Muscle of back (tissue), 13 donors: ENCODE results near the gene ZNF768. TPM values are rescaled to one million over a fixed set of nuclear protein-coding genes. Genes with fewer than 3 reads are reported as not detected.

Experiments used
- DNase-seq, 3 donors: peaks; one replicate each; pipeline versions ENCODE4 v3.0.0 to v3.0.0-alpha.2; 2013
- long read RNA-seq, 9 donors: transcript quantifications; one replicate each; lab custom pipeline, GENCODE V29; 2026
- polyA plus RNA-seq, 10 donors: library from polyadenylated mRNA; unstranded; fragments of 120-200 nt; gene quantifications; one replicate each; pipeline ENCODE4 v1.2.1, GENCODE V29; 2013; ENCODE audit not compliant: insufficient read length in 10 of 10

Gene ZNF768
- polyA plus RNA-seq = 10 to 100 TPM; 22.7 to 31.9 (median 25.3) TPM
- long read RNA-seq, donor 1, partial matches to known transcripts = 13 of 18 reads
- long read RNA-seq, donor 1, other reads (novel, unspliced or antisense) = 0 of 18 reads
- long read RNA-seq, donor 2, transcript ZNF768-201 (2 exons, 2,315 nt) = major isoform, 10 of 10 reads
- long read RNA-seq, donor 2, partial matches to known transcripts = 0 of 10 reads
- long read RNA-seq, donor 2, other reads (novel, unspliced or antisense) = 0 of 10 reads
- long read RNA-seq, donor 3 = 0 reads
- long read RNA-seq, donor 4, transcript ZNF768-201 (2 exons, 2,315 nt) = major isoform, 8 of 8 reads
- long read RNA-seq, donor 4, partial matches to known transcripts = 0 of 8 reads
- long read RNA-seq, donor 4, other reads (novel, unspliced or antisense) = 0 of 8 reads
- long read RNA-seq, donor 5, transcript ZNF768-201 (2 exons, 2,315 nt) = major isoform, 17 of 18 reads
- long read RNA-seq, donor 5, partial matches to known transcripts = 0 of 18 reads
- long read RNA-seq, donor 5, other reads (novel, unspliced or antisense) = 0 of 18 reads
- long read RNA-seq, donor 6, transcript ZNF768-201 (2 exons, 2,315 nt) = major isoform, 9 of 9 reads
- long read RNA-seq, donor 6, partial matches to known transcripts = 0 of 9 reads
- long read RNA-seq, donor 6, other reads (novel, unspliced or antisense) = 0 of 9 reads
- long read RNA-seq, donor 7, transcript ZNF768-201 (2 exons, 2,315 nt) = major isoform, 5 of 5 reads
- long read RNA-seq, donor 7, partial matches to known transcripts = 0 of 5 reads
- long read RNA-seq, donor 7, other reads (novel, unspliced or antisense) = 0 of 5 reads
- long read RNA-seq, donor 8, transcript ZNF768-201 (2 exons, 2,315 nt) = major isoform, 8 of 9 reads
- long read RNA-seq, donor 8, partial matches to known transcripts = 0 of 9 reads
- long read RNA-seq, donor 8, other reads (novel, unspliced or antisense) = 0 of 9 reads
- long read RNA-seq, donor 9, partial matches to known transcripts = 0 of 4 reads
- long read RNA-seq, donor 9, other reads (novel, unspliced or antisense) = 0 of 4 reads

- DNase-seq = peak in 1 of 3 donors; percentile 54
Observed at GRCh38 chr16:30526137-30526822, at the start of gene ZNF768. Gene ZNF768, minus strand, starts transcription at chr16:30526566. Its CDS starts 153 bp downstream, at chr16:30526413.

GRCh38 chr16:30574678-30575077 lies 48.3 kb upstream of the ZNF768 start:
- DNase-seq = no peak

- peak; percentile 96 to 98 (median 98) for DNase-seq
Observed at GRCh38 chr16:30571445-30572322, 45.3 kb upstream of the ZNF768 start, which contains the start of gene ZNF688. Gene ZNF688, minus strand, starts transcription at chr16:30571714. Its CDS starts 85 bp downstream, at chr16:30571629.

- peak in 2 of 3 donors; percentile 43 to 84 for DNase-seq
Observed at GRCh38 chr16:30570636-30571444, 44.5 kb upstream of the ZNF768 start.

- DNase-seq = peak in 1 of 3 donors; percentile 40
Observed at GRCh38 chr16:30569746-30570635, 43.6 kb upstream of the ZNF768 start.

GRCh38 chr16:30569281-30569680 lies 42.9 kb upstream of the ZNF768 start:
- DNase-seq = no peak

- no peak for DNase-seq
Observed at GRCh38 chr16:30567991-30568638, 41.7 kb upstream of the ZNF768 start.

GRCh38 chr16:30567160-30567990 lies 41.0 kb upstream of the ZNF768 start:
- no peak for DNase-seq

GRCh38 chr16:30566531-30566930 lies 40.2 kb upstream of the ZNF768 start:
- no peak for DNase-seq

- DNase-seq = no peak
Observed at GRCh38 chr16:30565984-30566383, 39.6 kb upstream of the ZNF768 start.

- DNase-seq = no peak
Observed at GRCh38 chr16:30565526-30565925, 39.2 kb upstream of the ZNF768 start.

GRCh38 chr16:30562021-30562420 lies 35.7 kb upstream of the ZNF768 start:
- DNase-seq = no peak

- peak in 1 of 3 donors; percentile 51 for DNase-seq
Observed at GRCh38 chr16:30561089-30561816, 34.9 kb upstream of the ZNF768 start.

GRCh38 chr16:30559690-30560089 lies 33.3 kb upstream of the ZNF768 start:
- no peak for DNase-seq

- DNase-seq = no peak
Observed at GRCh38 chr16:30558789-30559377, 32.5 kb upstream of the ZNF768 start.
